ENCODE data around the gene MRPL42. TPM values are rescaled to one million over a fixed set of nuclear protein-coding genes. Genes with fewer than 3 reads are reported as not detected.

MRPL42 gene
- polyA plus RNA-seq, 1 donor (not counting 4 experiments of a cell fraction or from before 2014, with no cell fraction given) = 110 TPM

- Histone ChIP-seq H2AFZ (ENCODE audit: control insufficient read depth, low read length) (no peak overlapping the region), H3K27me3 (ENCODE audit: control insufficient read depth, extremely low read depth, insufficient read depth, low read length) (no peaks in the 10 kb centered on the region), H3K4me1 (ENCODE audit: control insufficient read depth, extremely low read depth, insufficient read depth, low read length) (peaks cover 6% of the 10 kb centered on the region), H3K4me3 (ENCODE audit: control insufficient read depth in 2 of 3, extremely low read depth in 1 of 3, insufficient read depth in 2 of 3, low read depth in 1 of 3, low read length in 3 of 3) (no peak overlapping the region), H4K20me1 (ENCODE audit: control insufficient read depth, extremely low read depth, insufficient read depth, low read length) (no peaks in the 10 kb centered on the region), H3K79me2 (ENCODE audit: control insufficient read depth, insufficient read depth, low read length) (no peaks in the 10 kb centered on the region), H3K36me3 (ENCODE audit: control insufficient read depth in 2 of 2, extremely low read depth in 1 of 2, insufficient read depth in 2 of 2, low read length in 2 of 2) (no peaks in the 10 kb centered on the region), H3K27ac (ENCODE audit: control insufficient read depth, insufficient read depth, low read length) (no peak overlapping the region), H3K9ac (ENCODE audit: control insufficient read depth, extremely low read depth, insufficient read depth, low read length) (no peak overlapping the region), H3K9me3 (ENCODE audit: control insufficient read depth, low read depth, low read length) (no peaks in the 10 kb centered on the region), H3K9me1 (ENCODE audit: control insufficient read depth, extremely low read depth, insufficient read depth, low read length) (no peaks in the 10 kb centered on the region), H3K4me2 (ENCODE audit: control insufficient read depth, extremely low read depth, insufficient read depth, low read depth, low read length) (no peak overlapping the region)
- DNase-seq (ENCODE audit: low read depth, low spot score) = no peak
- TF ChIP-seq CTCF (optimal IDR thresholded peaks at IDR 0.05 in 1 of 3, IDR thresholded peaks at IDR 0.05 in 1 of 3, conservative IDR thresholded peaks at IDR 0.05 in 1 of 3; ENCODE audit: extremely low read depth in 1 of 3, insufficient read depth in 2 of 3, low read length in 3 of 3) (no peak), EZH2 (IDR thresholded peaks at IDR 0.05; ENCODE audit: low read length) (no peak)
- no peak for FAIRE-seq
- dilution Hi-C loops (cut with MboI; ENCODE audit: extremely low pct_ligation_motif_present, low sequenced_read_pairs) = no loop called here
These were observed 18.5 kb upstream of the MRPL42 start for GRCh38 chr12:93448796-93449195.

GRCh38 chr12:93449277-93449676, 18.0 kb upstream of the MRPL42 start:
- H3K27ac ChIP-seq (ENCODE audit: control insufficient read depth, insufficient read depth, low read length) = no peak overlapping the region
- DNase-seq (ENCODE audit: low read depth, low spot score) (no peak), FAIRE-seq (no peak)
- H3K9me3 ChIP-seq (ENCODE audit: control insufficient read depth, low read depth, low read length) = no peaks in the 10 kb centered on the region
- TF ChIP-seq EZH2 (IDR thresholded peaks at IDR 0.05; ENCODE audit: low read length) = no peak
- no peak for TF ChIP-seq CTCF (optimal IDR thresholded peaks at IDR 0.05 in 1 of 3, IDR thresholded peaks at IDR 0.05 in 1 of 3, conservative IDR thresholded peaks at IDR 0.05 in 1 of 3; ENCODE audit: extremely low read depth in 1 of 3, insufficient read depth in 2 of 3, low read length in 3 of 3)
- no peaks in the 10 kb centered on the region for H3K9me1 ChIP-seq (ENCODE audit: control insufficient read depth, extremely low read depth, insufficient read depth, low read length)
- no peaks in the 10 kb centered on the region for H3K79me2 ChIP-seq (ENCODE audit: control insufficient read depth, insufficient read depth, low read length)
- no peaks in the 10 kb centered on the region for H3K27me3 ChIP-seq (ENCODE audit: control insufficient read depth, extremely low read depth, insufficient read depth, low read length)
- no peak overlapping the region for H3K4me2 ChIP-seq (ENCODE audit: control insufficient read depth, extremely low read depth, insufficient read depth, low read depth, low read length)
- dilution Hi-C loops (cut with MboI; ENCODE audit: extremely low pct_ligation_motif_present, low sequenced_read_pairs) = no loop called here
- no peaks in the 10 kb centered on the region for H3K36me3 ChIP-seq (ENCODE audit: control insufficient read depth in 2 of 2, extremely low read depth in 1 of 2, insufficient read depth in 2 of 2, low read length in 2 of 2)
- no peaks in the 10 kb centered on the region for H4K20me1 ChIP-seq (ENCODE audit: control insufficient read depth, extremely low read depth, insufficient read depth, low read length)
- H2AFZ ChIP-seq (ENCODE audit: control insufficient read depth, low read length) = no peak overlapping the region
- no peak overlapping the region for H3K4me3 ChIP-seq (ENCODE audit: control insufficient read depth in 2 of 3, extremely low read depth in 1 of 3, insufficient read depth in 2 of 3, low read depth in 1 of 3, low read length in 3 of 3)
- H3K9ac ChIP-seq (ENCODE audit: control insufficient read depth, extremely low read depth, insufficient read depth, low read length) = no peak overlapping the region
- H3K4me1 ChIP-seq (ENCODE audit: control insufficient read depth, extremely low read depth, insufficient read depth, low read length) = peaks cover 4% of the 10 kb centered on the region

All from keratinocyte (primary cell).